K562 (cell line): ENCODE data around the gene PNCK. TPM values are rescaled to one million over a fixed set of nuclear protein-coding genes. Genes with fewer than 3 reads are reported as not detected.

Experiments used
- ATAC-seq: fragments of 200-7000 bp; cut with Tn5 transposase; 3 replicates; pipeline ENCODE4 v1.9.1; 2020; ENCODE audit warnings: moderate library complexity
- BruUV-seq: library from RNA; stranded (reverse); fragments of 400-500 nt; replicated peaks from 2 replicates; lab custom pipeline; 2021; lab: Mats Ljungman, UMichigan
- CTCF ChIA-PET: fragments of 300-600 bp; formaldehyde crosslinking; extraction: SDS; loops from one replicate; lab custom pipeline; 2021; ENCODE audit warnings: low intra/inter-chr PET ratio; lab: Yijun Ruan, JAX
- POLR2A ChIA-PET: fragments of 300-600, 350-650 bp; sonication (Branson Sonifier 250); formaldehyde crosslinking; extraction: SDS; loops from one replicate; lab custom pipeline; 2021; ENCODE audit warnings: antibody characterized with exemption, inconsistent platforms; lab: Yijun Ruan, JAX
- DNase-seq, 4 experiments: peaks; one replicate each; pipeline versions ENCODE4 v3.0.0 to v3.0.0-alpha.2; 2011 to 2018; ENCODE audit warnings: low spot score in 3 of 4, mixed read lengths in 3 of 4; ENCODE audit errors: extremely low read depth in 1 of 4
- FAIRE-seq: peaks from 2 replicates; lab custom pipeline; 2011; peaks lifted over from hg19 to GRCh38; lab: Jason Lieb, UNC
- H2AFZ ChIP-seq: 2 replicates; pipeline ENCODE4 v1.6.0; 2011; ENCODE audit warnings: low read depth, low read length, control low read depth, inconsistent platforms
- H3K27ac ChIP-seq: fragments of 200-600 bp; 3 replicates; pipeline ENCODE4 v1.8.0; 2011; ENCODE audit warnings: low read depth, mild to moderate bottlenecking, control low read depth, inconsistent platforms, low read length, moderate library complexity, mixed read lengths; ENCODE audit errors: extremely low read depth
- H3K27me3 ChIP-seq, 2 experiments: fragments of 300-600 bp in 1 of 2; 2 replicates in 1 of 2; 3 replicates in 1 of 2; pipeline versions ENCODE4 v1.6.0 to v1.8.0; 2011; ENCODE audit warnings: inconsistent platforms in 2 of 2, low read length in 2 of 2, mild to moderate bottlenecking in 1 of 2, mixed read lengths in 1 of 2, moderate library complexity in 1 of 2; ENCODE audit not compliant: control insufficient read depth in 2 of 2, insufficient read depth in 2 of 2
- H3K36me3 ChIP-seq: fragments of 300-600 bp; 3 replicates; pipeline ENCODE4 v1.8.0; 2011; ENCODE audit warnings: mild to moderate bottlenecking, low read length, inconsistent platforms; ENCODE audit not compliant: control insufficient read depth, insufficient read depth
- H3K4me1 ChIP-seq, 2 experiments: fragments of 200-600 bp in 1 of 2; replicated peaks in 1 of 2; 2 replicates in 1 of 2; 3 replicates in 1 of 2; pipeline versions ENCODE4 v1.5.1 to v1.8.0; 2011; ENCODE audit warnings: inconsistent platforms in 2 of 2, low read length in 2 of 2, mild to moderate bottlenecking in 1 of 2, mixed read lengths in 1 of 2, moderate library complexity in 1 of 2; ENCODE audit not compliant: control insufficient read depth in 2 of 2, insufficient read depth in 2 of 2
- H3K4me2 ChIP-seq: 2 replicates; pipeline ENCODE4 v1.6.1; 2011; ENCODE audit warnings: low read length, control low read depth, inconsistent platforms, mixed read lengths; ENCODE audit not compliant: insufficient read depth
- H3K4me3 ChIP-seq: fragments of 200-600 bp; sonication (generic), shearing (Covaris generic); 2 replicates; pipeline ENCODE4 v1.5.1; 2016; ENCODE audit warnings: control low read depth, inconsistent platforms
- H3K79me2 ChIP-seq: fragments of 200-600 bp; 3 replicates; pipeline ENCODE4 v1.8.0; 2011; ENCODE audit warnings: low read length, inconsistent platforms; ENCODE audit not compliant: control insufficient read depth, insufficient read depth
- H3K9ac ChIP-seq, 2 experiments: 2 replicates each; pipeline versions ENCODE4 v1.6.0 to v1.6.1; 2011; ENCODE audit warnings: low read depth in 2 of 2, low read length in 2 of 2, control low read depth in 1 of 2, inconsistent platforms in 1 of 2, mild to moderate bottlenecking in 1 of 2, mixed read lengths in 1 of 2; ENCODE audit not compliant: insufficient read depth in 1 of 2
- H3K9me1 ChIP-seq: one replicate; pipeline ENCODE4 v1.6.0; 2011; ENCODE audit warnings: inconsistent platforms, mild to moderate bottlenecking, low read length, moderate library complexity; ENCODE audit not compliant: control insufficient read depth, insufficient read depth
- H3K9me3 ChIP-seq: replicated peaks from 2 replicates; pipeline ENCODE4 v1.5.1; 2011; ENCODE audit warnings: low read depth, low read length, inconsistent platforms; ENCODE audit not compliant: control insufficient read depth, insufficient read depth
- H4K20me1 ChIP-seq: replicated peaks from 2 replicates; pipeline ENCODE4 v1.6.1; 2011; ENCODE audit warnings: low read length, inconsistent platforms, mixed read lengths; ENCODE audit not compliant: control insufficient read depth, insufficient read depth
- CEBPG ChIP-seq, 3 experiments: fragments of 200-800 bp in 1 of 3; sonication (Bioruptor generic) in 1 of 3; sonication (generic) in 1 of 3; formaldehyde crosslinking in 1 of 3; IDR thresholded peaks in 2 of 3; conservative IDR thresholded peaks in 1 of 3; 2 replicates each; pipeline versions ENCODE4 v1.6.1 to v1.8.0; 2016 to 2022; ENCODE audit warnings: missing compliant biosample characterization in 2 of 3, missing genetic modification characterization in 2 of 3, mild to moderate bottlenecking in 1 of 3, missing genetic modification reagents in 1 of 3
- HLTF ChIP-seq: fragments of 450-650 bp; IDR thresholded peaks from 2 replicates; pipeline ENCODE4 v1.6.1; 2016
- HNRNPL ChIP-seq: fragments of 200-400 bp; formaldehyde crosslinking; IDR thresholded peaks from 2 replicates; pipeline ENCODE4 v1.6.1; 2017; ENCODE audit warnings: low read depth, mild to moderate bottlenecking, low read length
- RHOXF2B ChIP-seq: fragments of 250-450 bp; sonication (Bioruptor Pico); conservative IDR thresholded peaks from 2 replicates; pipeline ENCODE4 v1.5.1; 2021
- SMARCA5 ChIP-seq: fragments of 450-650 bp; IDR thresholded peaks from 2 replicates; pipeline ENCODE4 v1.6.1; 2016
- TAF1 ChIP-seq: IDR thresholded peaks from 2 replicates; pipeline ENCODE4 v1.6.1; 2011; ENCODE audit warnings: mild to moderate bottlenecking, low read length, moderate library complexity; ENCODE audit not compliant: insufficient read depth, control insufficient read depth, severe bottlenecking; ENCODE audit errors: extremely low read depth
- WGBS: fragments of 100-300 bp; shearing (Covaris generic); methylation state at CpG from one replicate; pipeline ENCODE4 v1.1.6; 2016; ENCODE audit warnings: low coverage, mixed read lengths; ENCODE audit not compliant: insufficient coverage; ENCODE audit errors: missing lambda C conversion rate; 5-methylcytosine and 5-hydroxymethylcytosine counted together
- in situ Hi-C: fragments of 300-500 bp; cut with MboI; formaldehyde crosslinking; loops from 4 replicates; pipeline ENCODE4 v1.15.0; 2018; ENCODE audit warnings: inconsistent platforms, mixed read lengths
- intact Hi-C: fragments of 100-400 bp; cut with micrococcal nuclease; formaldehyde crosslinking; loops from 2 replicates; pipeline ENCODE4 v1.14.2; 2022
- polyA plus RNA-seq, 8 experiments: library from polyadenylated mRNA; depleted of rRNA in 4 of 8; stranded (reverse) in 5 of 8; unstranded in 3 of 8; fragments of >200 nt; fragmentation: Nextera tagmentation in 2 of 8; fragmentation: Illumina TruSeq in 1 of 8; extraction: Ambion mirVana in 2 of 8; extraction: Trizol in 1 of 8; gene quantifications; 2 replicates each; pipeline versions ENCODE4 v1.2.1 to v1.2.3, GENCODE V29; 2011 to 2014; ENCODE audit warnings: inconsistent platforms in 1 of 8, missing spikeins in 1 of 8
- total RNA-seq, 7 experiments: library from RNA; depleted of rRNA in 6 of 7; stranded (reverse); fragments of >200 nt in 6 of 7; fragmentation: Illumina TruSeq in 2 of 7; extraction: Trizol in 2 of 7; gene quantifications; 2 replicates each; pipeline versions ENCODE4 v1.2.1 to v1.2.3, GENCODE V29; 2011 to 2021; ENCODE audit warnings: low replicate concordance in 1 of 7
- TF ChIP-seq, protein P1 (sequence below): sonication (generic); formaldehyde crosslinking; IDR thresholded peaks from 2 replicates; pipeline ENCODE4 v1.8.0; 2022; ENCODE audit warnings: mild to moderate bottlenecking, missing genetic modification reagents, borderline replicate concordance

PNCK gene
- total and polyA plus RNA-seq, 9 of the 15 experiments (the other 6 are each of a cell fraction or from before 2014, with no cell fraction given) = 0.13 to 7.5 (median 1.2) TPM; not detected in 1

DNA sequence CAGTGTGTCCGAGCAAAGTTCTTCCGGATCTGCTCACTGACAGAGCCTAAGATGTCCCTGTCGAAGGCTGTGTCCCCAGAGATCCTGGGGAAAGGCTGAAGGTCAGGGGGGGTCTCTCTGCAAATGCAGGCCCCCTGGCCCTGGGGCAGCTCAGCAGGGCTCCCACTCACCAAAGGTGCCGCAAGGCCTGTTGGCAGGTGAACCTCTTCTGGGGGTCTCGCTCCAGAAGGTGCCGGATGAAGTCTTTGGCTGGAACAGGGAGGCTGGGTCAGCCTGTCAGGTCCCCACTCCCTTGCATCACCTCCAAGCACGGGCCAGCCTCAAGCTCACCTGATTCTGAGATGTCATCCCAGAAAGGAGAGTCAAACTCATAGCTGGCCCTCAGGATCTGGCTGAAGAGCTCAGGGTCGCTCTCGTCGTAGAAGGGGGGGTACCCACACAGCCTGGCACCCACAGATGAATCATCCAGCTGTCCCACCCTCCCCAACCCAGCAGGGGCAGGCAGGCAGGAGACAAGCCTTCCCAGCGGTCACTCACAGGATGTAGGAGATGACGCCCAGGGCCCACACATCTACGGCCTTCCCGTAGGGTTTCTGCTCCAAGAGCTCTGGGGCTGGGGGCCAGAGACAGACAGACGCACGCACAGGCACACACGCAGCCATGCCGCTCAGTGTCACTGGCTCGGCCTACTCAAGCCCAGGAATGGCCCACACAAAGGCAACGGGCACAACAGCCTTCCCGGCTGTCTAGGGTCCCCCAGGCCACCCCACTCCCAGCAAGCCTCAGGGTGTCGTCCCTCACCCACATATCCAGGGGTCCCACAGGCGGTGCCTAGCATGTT lies 2.6 kb downstream of the PNCK start:
- Histone ChIP-seq H3K36me3 (no peaks in the 10 kb centered on the region), H3K9me3 (no peaks in the 10 kb centered on the region), H3K27me3 (peaks cover 0 to 12% of the 10 kb centered on the region in 2 experiments; a peak in 1 of 5 replicates), H4K20me1 (no peaks in the 10 kb centered on the region), H3K79me2 (no peaks in the 10 kb centered on the region; the same call in 2 of the 3 replicates), H3K9me1 (peaks cover 4% of the 10 kb centered on the region), H2AFZ (no peak overlapping the region), H3K27ac (no peak overlapping the region)
- no TSS peak for BruUV-seq
- FAIRE-seq = no peak
- no peak for ATAC-seq
- DNase-seq = no peak
- POLR2A ChIA-PET = no interaction called here
- TF ChIP-seq, protein P1, sequence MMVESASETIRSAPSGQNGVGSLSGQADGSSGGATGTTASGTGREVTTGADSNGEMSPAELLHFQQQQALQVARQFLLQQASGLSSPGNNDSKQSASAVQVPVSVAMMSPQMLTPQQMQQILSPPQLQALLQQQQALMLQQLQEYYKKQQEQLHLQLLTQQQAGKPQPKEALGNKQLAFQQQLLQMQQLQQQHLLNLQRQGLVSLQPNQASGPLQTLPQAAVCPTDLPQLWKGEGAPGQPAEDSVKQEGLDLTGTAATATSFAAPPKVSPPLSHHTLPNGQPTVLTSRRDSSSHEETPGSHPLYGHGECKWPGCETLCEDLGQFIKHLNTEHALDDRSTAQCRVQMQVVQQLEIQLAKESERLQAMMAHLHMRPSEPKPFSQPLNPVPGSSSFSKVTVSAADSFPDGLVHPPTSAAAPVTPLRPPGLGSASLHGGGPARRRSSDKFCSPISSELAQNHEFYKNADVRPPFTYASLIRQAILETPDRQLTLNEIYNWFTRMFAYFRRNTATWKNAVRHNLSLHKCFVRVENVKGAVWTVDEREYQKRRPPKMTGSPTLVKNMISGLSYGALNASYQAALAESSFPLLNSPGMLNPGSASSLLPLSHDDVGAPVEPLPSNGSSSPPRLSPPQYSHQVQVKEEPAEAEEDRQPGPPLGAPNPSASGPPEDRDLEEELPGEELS (CRISPR knock-in tag) = no peak
- TF ChIP-seq RHOXF2B (CRISPR knock-in tag) (no peak), HLTF (no peak), TAF1 (no peak), CEBPG (CRISPR knock-in tag; IDR thresholded peaks at IDR 0.05) (no peak), CEBPG (tag; conservative IDR thresholded peaks at IDR 0.05 in 1 of 2, IDR thresholded peaks at IDR 0.05 in 1 of 2) (no peak), SMARCA5 (no peak), HNRNPL (no peak)
- TF ChIP-seq, all 486 proteins: peak for 0
- Histone ChIP-seq H3K4me1 (peaks cover 25 to 60% of the 10 kb centered on the region in 2 experiments), H3K9ac (0 out of 4 replicates have a peak overlapping the region, but pooled peaks of 1 of the 2 experiments have one; percentile 9), H3K4me3 (no peak overlapping the region), H3K4me2 (no peak overlapping the region)
- CTCF ChIA-PET = no interaction called here
- in situ Hi-C loops (no loop called here), intact Hi-C loops (no loop called here)
- 78% methylated on average over 16 of the region's 23 CpGs for WGBS
